ENCODE measurements around the gene MRM2. TPM values are rescaled to one million over a fixed set of nuclear protein-coding genes. Genes with fewer than 3 reads are reported as not detected.
A peak's percentile ranks its signal among the peaks of the same experiment; 100 is the strongest.

MRM2 gene
- polyA plus RNA-seq, 2 of the 4 experiments (the other 2 are of a cell fraction) = 35.6 to 44.0 TPM

DNA sequence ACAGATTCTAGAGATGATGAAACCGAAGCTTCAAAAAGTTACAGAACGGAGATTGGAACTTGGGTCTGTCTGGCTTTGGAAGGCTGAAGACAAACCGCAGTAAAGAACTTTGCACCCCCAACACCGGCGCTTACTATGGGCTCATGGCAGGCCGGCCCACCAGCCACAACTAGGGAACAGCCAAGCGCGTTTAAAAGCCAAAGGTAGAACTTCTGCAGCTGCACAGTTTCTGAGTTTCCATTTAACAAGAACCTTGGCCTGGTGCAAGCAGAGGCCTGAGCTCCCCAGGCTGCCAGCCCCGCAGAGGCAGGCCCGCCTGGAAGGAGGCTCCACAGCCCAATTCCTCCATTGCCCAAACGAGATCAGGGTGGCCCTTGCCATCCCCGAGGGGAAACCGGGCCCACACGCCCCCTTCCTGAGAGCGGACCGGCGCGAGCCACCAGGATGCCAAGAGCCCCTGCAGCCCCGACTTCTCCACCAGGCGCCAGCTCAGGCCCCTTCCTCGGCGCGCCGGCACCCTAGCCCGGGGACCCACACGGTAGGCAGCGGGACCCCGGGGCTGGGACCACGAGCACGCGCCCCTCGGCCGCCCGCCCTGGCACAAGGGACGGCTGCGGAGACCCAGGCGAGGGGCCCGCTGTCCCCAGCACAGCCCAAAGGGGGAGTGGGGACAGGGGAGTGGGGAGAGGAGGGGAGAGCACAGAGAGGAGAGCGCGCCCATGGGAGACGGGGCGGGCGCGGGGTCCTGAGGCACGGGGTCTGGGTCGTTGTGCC lies 9.8 kb downstream of the MRM2 start:
- peak overlapping the region; percentile 96 for H3K4me3 ChIP-seq
- ATAC-seq = peak; percentile 67 to 80
- POLR2A ChIA-PET = interaction anchor here (1.0 to 1.7 kb wide), 2 partner anchors 9 to 57 kb away, joined by 3 to 8 read pairs; partner anchors contain the start of genes MRM2 and NUDT1
- no peak for TF ChIP-seq CTCF (IDR thresholded peaks at IDR 0.05)
- TF ChIP-seq EP300 (IDR thresholded peaks at IDR 0.05) = no peak
- 0 out of 2 replicates have a peak, but pooled peaks have one; percentile 5 for TF ChIP-seq HDAC2 (IDR thresholded peaks at IDR 0.05)
- no peak for TF ChIP-seq HOXB5 (CRISPR knock-in tag; IDR thresholded peaks at IDR 0.05)
- no peak for TF ChIP-seq MAFK (IDR thresholded peaks at IDR 0.05; ENCODE audit: partially characterized antibody)
- TF ChIP-seq, protein P1, sequence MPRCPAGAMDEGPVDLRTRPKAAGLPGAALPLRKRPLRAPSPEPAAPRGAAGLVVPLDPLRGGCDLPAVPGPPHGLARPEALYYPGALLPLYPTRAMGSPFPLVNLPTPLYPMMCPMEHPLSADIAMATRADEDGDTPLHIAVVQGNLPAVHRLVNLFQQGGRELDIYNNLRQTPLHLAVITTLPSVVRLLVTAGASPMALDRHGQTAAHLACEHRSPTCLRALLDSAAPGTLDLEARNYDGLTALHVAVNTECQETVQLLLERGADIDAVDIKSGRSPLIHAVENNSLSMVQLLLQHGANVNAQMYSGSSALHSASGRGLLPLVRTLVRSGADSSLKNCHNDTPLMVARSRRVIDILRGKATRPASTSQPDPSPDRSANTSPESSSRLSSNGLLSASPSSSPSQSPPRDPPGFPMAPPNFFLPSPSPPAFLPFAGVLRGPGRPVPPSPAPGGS (IDR thresholded peaks at IDR 0.05) = no peak
- FAIRE-seq = no peak
- peak overlapping the region; percentile 92 to 97 for H3K27ac ChIP-seq
- peaks cover 17% of the 10 kb centered on the region; the same call in 2 of the 3 replicates for H3K4me1 ChIP-seq
- peak overlapping the region; percentile 81 for H3K4me2 ChIP-seq
- 14% methylated on average over 14 of the region's 46 CpGs for WGBS (ENCODE audit: missing lambda C conversion rate)
- CTCF ChIA-PET = interaction anchor here (0.8 to 1.1 kb wide), 3 partner anchors 9 to 73 kb away, joined by 3 read pairs; no protein-coding TSS in a partner anchor
- no peak for DNase-seq (ENCODE audit: low read depth in 1 of 2, low spot score in 1 of 2)
- H3K9me3 ChIP-seq = no peaks in the 10 kb centered on the region

- POLR2A ChIA-PET = no interaction called here
- TF ChIP-seq FOXS1 (CRISPR knock-in tag; IDR thresholded peaks at IDR 0.05) (no peak), MAFK (IDR thresholded peaks at IDR 0.05; ENCODE audit: partially characterized antibody) (no peak), TP53 (CRISPR knock-in tag; IDR thresholded peaks at IDR 0.05) (no peak), RCOR1 (IDR thresholded peaks at IDR 0.05; ENCODE audit: low read depth, low read length) (no peak), FOSL2 (IDR thresholded peaks at IDR 0.05) (no peak), FOSL2 (CRISPR knock-in tag; IDR thresholded peaks at IDR 0.05) (no peak), ATOH8 (CRISPR knock-in tag; IDR thresholded peaks at IDR 0.05; ENCODE audit: low read depth) (no peak), CHD4 (IDR thresholded peaks at IDR 0.05; ENCODE audit: borderline replicate concordance) (no peak), SREBF2 (IDR thresholded peaks at IDR 0.05) (no peak), NR3C1 (IDR thresholded peaks at IDR 0.05) (no peak), EHF (CRISPR knock-in tag; IDR thresholded peaks at IDR 0.05) (no peak), ZNF302 (CRISPR knock-in tag; IDR thresholded peaks at IDR 0.05) (no peak), CTCF (IDR thresholded peaks at IDR 0.05) (no peak), NFE2L2 (conservative IDR thresholded peaks at IDR 0.05; ENCODE audit: low read length) (no peak)
- no peak overlapping the region for H3K4me3 ChIP-seq
- ATAC-seq (no peak), FAIRE-seq (no peak), DNase-seq (ENCODE audit: low read depth in 1 of 2, low spot score in 1 of 2) (no peak)
- CTCF ChIA-PET = interaction anchor here (0.6 to 1.6 kb wide), 3 partner anchors 19 to 190 kb away, joined by 3 read pairs; no protein-coding TSS in a partner anchor
- H3K9me3 ChIP-seq = no peaks in the 10 kb centered on the region
- 89% methylated on average over 9 of the region's 9 CpGs for WGBS (ENCODE audit: missing lambda C conversion rate)
- H3K4me2 ChIP-seq = peak overlapping the region; percentile 81
- H3K4me1 ChIP-seq = peaks cover 17% of the 10 kb centered on the region; the same call in 2 of the 3 replicates
- H3K27ac ChIP-seq = no peak overlapping the region
Measured at GRCh38 chr7:2230882-2231281, 11.1 kb downstream of the MRM2 start.

Data from A549 (cell line).